Nephron progenitor cell (in vitro differentiated cells): ENCODE measurements around the gene CNTNAP2.
"Not testable (repeated sequence)": the region's sequence is repeated elsewhere in the genome, so short reads cannot be mapped to it uniquely, and the experiment has no call there.

Experiments used
- DNase-seq: peaks from one replicate; pipeline ENCODE4 v3.0.0; 2021
- H3K27ac Mint-ChIP-seq: 2 replicates; pipeline ENCODE4 v1.8.0; 2021; ENCODE audit warnings: mild to moderate bottlenecking, moderate library complexity, mixed read lengths
- H3K27me3 Mint-ChIP-seq: 2 replicates; pipeline ENCODE4 v1.8.0; 2021; ENCODE audit warnings: mild to moderate bottlenecking, low read depth, mixed read lengths; ENCODE audit not compliant: poor library complexity
- H3K36me3 Mint-ChIP-seq: 2 replicates; pipeline ENCODE4 v1.8.0; 2021; ENCODE audit warnings: low read depth, mixed read lengths
- H3K4me1 Mint-ChIP-seq: 2 replicates; pipeline ENCODE4 v1.8.0; 2021; ENCODE audit warnings: mixed read lengths
- H3K4me3 Mint-ChIP-seq: 2 replicates; pipeline ENCODE4 v1.8.0; 2021; ENCODE audit warnings: mild to moderate bottlenecking, moderate library complexity, mixed read lengths
- H3K9me3 Mint-ChIP-seq: 2 replicates; pipeline ENCODE4 v1.8.0; 2021; ENCODE audit warnings: mild to moderate bottlenecking, moderate library complexity, mixed read lengths
- TF ChIP-seq, protein P1 (sequence below): fragments of 200-600 bp; sonication (generic); IDR thresholded peaks from 2 replicates; pipeline ENCODE4 v1.5.0; 2021; ENCODE audit warnings: antibody characterized with exemption

The CNTNAP2 gene

GRCh38 chr7:148458263-148458662 is 2341.7 kb downstream of the CNTNAP2 start:
- H3K27me3 Mint-ChIP-seq, result peaks cover 17% of the 10 kb centered on the region
- TF ChIP-seq, protein P1, sequence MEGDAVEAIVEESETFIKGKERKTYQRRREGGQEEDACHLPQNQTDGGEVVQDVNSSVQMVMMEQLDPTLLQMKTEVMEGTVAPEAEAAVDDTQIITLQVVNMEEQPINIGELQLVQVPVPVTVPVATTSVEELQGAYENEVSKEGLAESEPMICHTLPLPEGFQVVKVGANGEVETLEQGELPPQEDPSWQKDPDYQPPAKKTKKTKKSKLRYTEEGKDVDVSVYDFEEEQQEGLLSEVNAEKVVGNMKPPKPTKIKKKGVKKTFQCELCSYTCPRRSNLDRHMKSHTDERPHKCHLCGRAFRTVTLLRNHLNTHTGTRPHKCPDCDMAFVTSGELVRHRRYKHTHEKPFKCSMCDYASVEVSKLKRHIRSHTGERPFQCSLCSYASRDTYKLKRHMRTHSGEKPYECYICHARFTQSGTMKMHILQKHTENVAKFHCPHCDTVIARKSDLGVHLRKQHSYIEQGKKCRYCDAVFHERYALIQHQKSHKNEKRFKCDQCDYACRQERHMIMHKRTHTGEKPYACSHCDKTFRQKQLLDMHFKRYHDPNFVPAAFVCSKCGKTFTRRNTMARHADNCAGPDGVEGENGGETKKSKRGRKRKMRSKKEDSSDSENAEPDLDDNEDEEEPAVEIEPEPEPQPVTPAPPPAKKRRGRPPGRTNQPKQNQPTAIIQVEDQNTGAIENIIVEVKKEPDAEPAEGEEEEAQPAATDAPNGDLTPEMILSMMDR, result no peak
- no peak for DNase-seq
- H3K4me3 Mint-ChIP-seq, result no peak overlapping the region
- H3K4me1 Mint-ChIP-seq, result no peaks in the 10 kb centered on the region
- H3K36me3 Mint-ChIP-seq, result peaks cover 6% of the 10 kb centered on the region
- H3K27ac Mint-ChIP-seq, result no peak overlapping the region
- H3K9me3 Mint-ChIP-seq, result peaks cover 7% of the 10 kb centered on the region

- Mint-ChIP-seq H3K4me3 (no peak overlapping the region), H3K36me3 (peaks cover 7% of the 10 kb centered on the region), H3K9me3 (peaks cover 9% of the 10 kb centered on the region), H3K4me1 (no peaks in the 10 kb centered on the region), H3K27ac (no peak overlapping the region), H3K27me3 (peaks cover 17% of the 10 kb centered on the region)
- DNase-seq, result no peak
- TF ChIP-seq, protein P1, result no peak
These were observed 2345.0 kb downstream of the CNTNAP2 start for GRCh38 chr7:148461392-148462179.

- not testable (repeated sequence) for H3K4me3 Mint-ChIP-seq, H3K27ac Mint-ChIP-seq, H3K36me3 Mint-ChIP-seq, H3K9me3 Mint-ChIP-seq, DNase-seq, H3K4me1 Mint-ChIP-seq
- H3K27me3 Mint-ChIP-seq, result peaks cover 17% of the 10 kb centered on the region
These were observed 2346.2 kb downstream of the CNTNAP2 start for GRCh38 chr7:148462774-148463173.

DNA sequence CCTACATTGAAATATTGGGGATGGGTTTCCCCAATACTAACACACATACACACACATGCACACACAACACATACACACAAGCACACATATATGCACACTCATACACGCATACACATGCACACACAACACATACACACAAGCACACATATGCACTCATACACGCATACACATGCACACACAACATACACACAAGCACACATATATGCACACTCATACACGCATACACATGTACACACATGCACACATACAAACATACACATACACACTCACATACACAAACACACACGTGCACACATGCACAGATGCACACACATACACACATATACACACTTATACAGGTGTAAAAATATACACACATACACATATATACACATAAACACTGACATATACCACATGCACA is 2346.6 kb downstream of the CNTNAP2 start:
- TF ChIP-seq, protein P1, result no peak
- peaks cover 12% of the 10 kb centered on the region for H3K27me3 Mint-ChIP-seq
- no peaks in the 10 kb centered on the region for H3K4me1 Mint-ChIP-seq
- peaks cover 9% of the 10 kb centered on the region for H3K9me3 Mint-ChIP-seq
- no peak overlapping the region for H3K27ac Mint-ChIP-seq
- H3K36me3 Mint-ChIP-seq, result peaks cover 7% of the 10 kb centered on the region
- no peak for DNase-seq
- H3K4me3 Mint-ChIP-seq, result no peak overlapping the region

DNA sequence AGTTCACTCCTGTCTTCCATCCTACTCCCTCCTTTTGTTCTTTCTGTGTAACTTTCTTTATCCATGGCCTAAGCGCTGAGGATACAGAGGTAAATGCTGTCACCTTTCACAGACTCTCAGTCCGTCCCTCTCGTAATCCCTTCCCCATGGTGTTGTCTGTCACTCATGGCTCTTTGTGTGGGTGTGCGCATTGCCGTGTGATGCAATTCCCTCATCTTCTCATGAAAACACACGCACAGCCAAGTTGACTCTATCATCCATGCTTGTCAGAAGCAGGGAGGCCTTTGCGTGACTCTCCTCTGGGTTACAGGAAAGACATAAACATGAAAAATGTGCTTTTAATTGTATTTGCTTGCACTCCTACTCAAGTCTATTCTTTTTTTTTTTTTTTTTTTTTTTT is 2348.3 kb downstream of the CNTNAP2 start:
- peaks cover 7% of the 10 kb centered on the region for H3K36me3 Mint-ChIP-seq
- peaks cover 4% of the 10 kb centered on the region for H3K27me3 Mint-ChIP-seq
- TF ChIP-seq, protein P1, result no peak
- H3K4me3 Mint-ChIP-seq, result no peak overlapping the region
- H3K9me3 Mint-ChIP-seq, result peaks cover 9% of the 10 kb centered on the region
- no peaks in the 10 kb centered on the region for H3K4me1 Mint-ChIP-seq
- DNase-seq, result no peak
- H3K27ac Mint-ChIP-seq, result no peak overlapping the region

- not testable (repeated sequence) for H3K27ac Mint-ChIP-seq, H3K27me3 Mint-ChIP-seq, H3K4me3 Mint-ChIP-seq, H3K9me3 Mint-ChIP-seq, H3K36me3 Mint-ChIP-seq, DNase-seq, H3K4me1 Mint-ChIP-seq
These were observed 2348.8 kb downstream of the CNTNAP2 start for GRCh38 chr7:148465441-148465840.

- TF ChIP-seq, protein P1, result no peak
- H3K27ac Mint-ChIP-seq, result no peak overlapping the region
- DNase-seq, result no peak
- peaks cover 7% of the 10 kb centered on the region for H3K36me3 Mint-ChIP-seq
- H3K4me3 Mint-ChIP-seq, result no peak overlapping the region
- no peaks in the 10 kb centered on the region for H3K4me1 Mint-ChIP-seq
- H3K27me3 Mint-ChIP-seq, result peaks cover 9% of the 10 kb centered on the region
- peaks cover 9% of the 10 kb centered on the region for H3K9me3 Mint-ChIP-seq
These were observed 2349.5 kb downstream of the CNTNAP2 start for GRCh38 chr7:148466120-148466519.
